Upper lobe of left lung (tissue), 6 donors: Measurements from ENCODE around the gene TRPC1. TPM values are rescaled to one million over a fixed set of nuclear protein-coding genes. Genes with fewer than 3 reads are reported as not detected.

ENCODE experiments used
- ATAC-seq, 2 donors: fragments of 200-7000 bp; cut with Tn5 transposase; one replicate each; pipeline ENCODE4 v1.9.1; 2022; ENCODE audit warnings: mild to moderate bottlenecking in 2 of 2, moderate library complexity in 2 of 2; ENCODE audit not compliant: low FRiP score in 2 of 2
- DNase-seq, 2 donors: peaks; one replicate each; pipeline ENCODE4 v3.0.0-alpha.2; 2019 to 2020
- H3K27ac ChIP-seq, 4 donors: fragments of 200-600 bp; sonication (generic); one replicate each; pipeline ENCODE4 v1.5.1; 2016 to 2019
- H3K27me3 ChIP-seq, 4 donors: fragments of 200-600 bp; sonication (generic); one replicate each; pipeline ENCODE4 v1.5.1; 2017 to 2019
- H3K36me3 ChIP-seq, 4 donors: fragments of 200-600 bp; sonication (generic); one replicate each; pipeline ENCODE4 v1.5.1; 2016 to 2019
- H3K4me1 ChIP-seq, 4 donors: fragments of 200-600 bp; sonication (generic); one replicate each; pipeline ENCODE4 v1.5.1; 2018 to 2019
- H3K4me3 ChIP-seq, 4 donors: fragments of 200-600 bp; sonication (generic); one replicate each; pipeline ENCODE4 v1.5.1; 2017 to 2019; ENCODE audit warnings: mild to moderate bottlenecking in 2 of 4, moderate library complexity in 1 of 4
- H3K9me3 ChIP-seq, 4 donors: fragments of 200-600 bp; sonication (generic); one replicate each; pipeline ENCODE4 v1.5.1; 2018 to 2019
- CTCF ChIP-seq, 6 experiments: fragments of 450-650 bp in 4 of 6; fragments of 200-600 bp in 2 of 6; sonication (generic) in 2 of 6; IDR thresholded peaks; one replicate each; pipeline ENCODE4 v1.5.1; 2016 to 2019; ENCODE audit warnings: antibody characterized with exemption in 6 of 6
- EP300 ChIP-seq, 4 donors: sonication (generic); formaldehyde crosslinking; IDR thresholded peaks; one replicate each; pipeline ENCODE4 v1.5.1; 2017; ENCODE audit warnings: antibody characterized with exemption in 4 of 4, control low read depth in 2 of 4
- POLR2A ChIP-seq, 4 donors: fragments of 450-650 bp; IDR thresholded peaks; one replicate each; pipeline ENCODE4 v1.5.1; 2016 to 2017; ENCODE audit warnings: antibody characterized with exemption in 4 of 4, mild to moderate bottlenecking in 2 of 4
- POLR2AphosphoS5 ChIP-seq, 2 donors: sonication (generic); formaldehyde crosslinking; IDR thresholded peaks; one replicate each; pipeline ENCODE4 v1.5.1; 2017; ENCODE audit warnings: antibody characterized with exemption in 2 of 2
- WGBS, 2 donors: methylation state at CpG; one replicate each; pipeline ENCODE4 v1.1.5; 2017 to 2018; 5-methylcytosine and 5-hydroxymethylcytosine counted together
- total RNA-seq, 6 donors: library from RNA; depleted of rRNA in 4 of 6; stranded (reverse); fragments of >200 nt in 4 of 6; gene quantifications; one replicate each; pipeline versions ENCODE4 v1.1.0 to v1.2.1, GENCODE V29; 2016 to 2021
- donor health status: DM: no; HTN: no; CAD: no; lungs with moderate emphysema.
- donor health status: DM: no; HTN: yes; CAD: no; lungs with severe emphysema.

The TRPC1 gene
- total RNA-seq, 6 donors from 2014 or later = 1.7 to 10.5 (median 5.4) TPM

GRCh38 chr3:142817897-142818296 is 94.1 kb downstream of the TRPC1 start:
- 69 to 89% methylated on average over 7 of the region's 7 CpGs for WGBS, 2 donors
- DNase-seq (no peak), ATAC-seq (no peak)

GRCh38 chr3:142818651-142819050 is 94.8 kb downstream of the TRPC1 start:
- ATAC-seq = no peak
- H3K4me3 ChIP-seq = no peak overlapping the region
- 90 to 93% methylated on average over 9 of the region's 9 CpGs for WGBS, 2 donors
- no peaks in the 10 kb centered on the region for H3K4me1 ChIP-seq
- no peaks in the 10 kb centered on the region for H3K9me3 ChIP-seq
- no peaks in the 10 kb centered on the region for H3K36me3 ChIP-seq
- H3K27me3 ChIP-seq = no peaks in the 10 kb centered on the region
- TF ChIP-seq CTCF (IDR thresholded peaks at IDR 0.05) = no peak
- no peak for TF ChIP-seq EP300 (IDR thresholded peaks at IDR 0.05)
- TF ChIP-seq POLR2AphosphoS5 (IDR thresholded peaks at IDR 0.05) = no peak
- no peak for TF ChIP-seq POLR2A (IDR thresholded peaks at IDR 0.05)
- DNase-seq = no peak
- H3K27ac ChIP-seq = no peak overlapping the region

More at GRCh38 chr3:142817897-142818296, 94.1 kb downstream of the TRPC1 start:
- TF ChIP-seq CTCF (IDR thresholded peaks at IDR 0.05) = no peak
- no peak for TF ChIP-seq POLR2A (IDR thresholded peaks at IDR 0.05)
- TF ChIP-seq EP300 (IDR thresholded peaks at IDR 0.05) = no peak
- no peak for TF ChIP-seq POLR2AphosphoS5 (IDR thresholded peaks at IDR 0.05)
- no peaks in the 10 kb centered on the region for H3K27me3 ChIP-seq
- no peaks in the 10 kb centered on the region for H3K4me1 ChIP-seq
- H3K27ac ChIP-seq = no peak overlapping the region
- no peak overlapping the region for H3K4me3 ChIP-seq
- no peaks in the 10 kb centered on the region for H3K36me3 ChIP-seq
- H3K9me3 ChIP-seq = no peaks in the 10 kb centered on the region

GRCh38 chr3:142819179-142819578 is 95.3 kb downstream of the TRPC1 start:
- ATAC-seq (no peak), DNase-seq (no peak)
- no peaks in the 10 kb centered on the region for H3K9me3 ChIP-seq
- no peak overlapping the region for H3K27ac ChIP-seq
- no peak overlapping the region for H3K4me3 ChIP-seq
- no peaks in the 10 kb centered on the region for H3K4me1 ChIP-seq
- no peaks in the 10 kb centered on the region for H3K27me3 ChIP-seq
- H3K36me3 ChIP-seq = no peaks in the 10 kb centered on the region
- no peak for TF ChIP-seq CTCF (IDR thresholded peaks at IDR 0.05)

GRCh38 chr3:142828703-142829305 is 105.0 kb downstream of the TRPC1 start:
- H3K27me3 ChIP-seq = no peaks in the 10 kb centered on the region
- no peak overlapping the region for H3K27ac ChIP-seq
- peak in 1 of 2 donors; percentile 79 for DNase-seq
- ATAC-seq = peak; percentile 92 to 97
- H3K4me3 ChIP-seq = no peak overlapping the region
- 25 to 26% methylated on average over 9 of the region's 9 CpGs for WGBS, 2 donors
- no peaks in the 10 kb centered on the region for H3K9me3 ChIP-seq
- no peaks in the 10 kb centered on the region for H3K36me3 ChIP-seq
- TF ChIP-seq POLR2A (IDR thresholded peaks at IDR 0.05) (no peak), CTCF (IDR thresholded peaks at IDR 0.05) (peak; percentile 61 to 84 (median 79))
- H3K4me1 ChIP-seq = no peaks in the 10 kb centered on the region

- Histone ChIP-seq H3K36me3 (no peaks in the 10 kb centered on the region), H3K27ac (no peak overlapping the region), H3K9me3 (no peaks in the 10 kb centered on the region), H3K4me3 (no peak overlapping the region), H3K27me3 (no peaks in the 10 kb centered on the region), H3K4me1 (no peaks in the 10 kb centered on the region)
- ATAC-seq = no peak
- WGBS, 2 donors = 79 to 93% methylated on average over 1 of the region's 1 CpG
- no peak for DNase-seq
- TF ChIP-seq CTCF (IDR thresholded peaks at IDR 0.05) (no peak), POLR2A (IDR thresholded peaks at IDR 0.05) (no peak), EP300 (IDR thresholded peaks at IDR 0.05) (no peak), POLR2AphosphoS5 (IDR thresholded peaks at IDR 0.05) (no peak)
Observed at GRCh38 chr3:142837526-142837925, 113.7 kb downstream of the TRPC1 start.
